Duodenal mucosa (tissue), 2 donors: ENCODE results near the gene ARHGAP30.
"Not testable (repeated sequence)": the region's sequence is repeated elsewhere in the genome, so short reads cannot be mapped to it uniquely, and the experiment has no call there.

Experiments used
- H3K27ac ChIP-seq: one replicate; pipeline ENCODE4 v1.7.0; 2013; ENCODE audit warnings: low read depth, low read length
- H3K27me3 ChIP-seq, 2 donors: one replicate each; pipeline ENCODE4 v1.7.0; 2013; ENCODE audit warnings: low read length in 2 of 2, control low read depth in 1 of 2; ENCODE audit not compliant: insufficient read depth in 2 of 2, control insufficient read depth in 1 of 2
- H3K36me3 ChIP-seq, 2 donors: one replicate each; pipeline ENCODE4 v1.7.0; 2013; ENCODE audit warnings: low read length in 2 of 2, control low read depth in 1 of 2; ENCODE audit not compliant: insufficient read depth in 2 of 2, control insufficient read depth in 1 of 2
- H3K4me1 ChIP-seq, 2 donors: one replicate each; pipeline ENCODE4 v1.7.0; 2013; ENCODE audit warnings: low read length in 2 of 2, control low read depth in 1 of 2; ENCODE audit not compliant: insufficient read depth in 2 of 2, control insufficient read depth in 1 of 2
- H3K4me3 ChIP-seq, 2 donors: one replicate each; pipeline ENCODE4 v1.7.0; 2013; ENCODE audit warnings: low read length in 2 of 2, low read depth in 1 of 2
- H3K9ac ChIP-seq, 2 donors: one replicate each; pipeline ENCODE4 v1.7.0; 2013; ENCODE audit warnings: low read length in 2 of 2, low read depth in 1 of 2
- H3K9me3 ChIP-seq, 2 donors: one replicate each; pipeline ENCODE4 v1.7.0; 2013; ENCODE audit warnings: low read length in 2 of 2, control low read depth in 1 of 2; ENCODE audit not compliant: control insufficient read depth in 1 of 2

ARHGAP30 gene

GRCh38 chr1:161069731-161070270 lies at the start of gene ARHGAP30:
Gene ARHGAP30 (minus strand): TSS chr1:161069891. CDS start chr1:161069624, 267 bp downstream.
- no peaks in the 10 kb centered on the region for H3K36me3 ChIP-seq
- no peaks in the 10 kb centered on the region for H3K27me3 ChIP-seq
- peak within 1 kb of the TSS; percentile 60 to 62 for H3K9ac ChIP-seq
- H3K4me3 ChIP-seq: peak within 1 kb of the TSS; percentile 69 to 70
- H3K4me1 ChIP-seq: peaks cover 0 to 8% of the 10 kb centered on the region in 2 donors
- H3K9me3 ChIP-seq: no peaks in the 10 kb centered on the region
- H3K27ac ChIP-seq: peak within 1 kb of the TSS; percentile 65

- Histone ChIP-seq H3K9me3 (no peaks in the 10 kb centered on the region), H3K4me1 (peaks cover 33 to 60% of the 10 kb centered on the region in 2 donors), H3K36me3 (peaks cover 29 to 39% of the 10 kb centered on the region in 2 donors), H3K9ac (peak within 1 kb of the TSS; percentile 99), H3K27me3 (no peaks in the 10 kb centered on the region), H3K27ac (peak within 1 kb of the TSS; percentile 95), H3K4me3 (peak within 1 kb of the TSS; percentile 92 to 100)
Observed at GRCh38 chr1:161117759-161118581, 48.3 kb upstream of the ARHGAP30 start, which contains the start of the genes NIT1 and PFDN2. Gene NIT1 (plus strand): TSS chr1:161118105. CDS start chr1:161118177, 72 bp downstream. Gene PFDN2 (minus strand): TSS chr1:161118037. CDS start chr1:161118026, 11 bp downstream.

- peaks cover 33 to 64% of the 10 kb centered on the region in 2 donors for H3K4me1 ChIP-seq
- not testable (repeated sequence) for H3K4me3 ChIP-seq, H3K27ac ChIP-seq, H3K27me3 ChIP-seq, H3K9me3 ChIP-seq, H3K9ac ChIP-seq
- H3K36me3 ChIP-seq: peaks cover 9 to 19% of the 10 kb centered on the region in 2 donors
Observed at GRCh38 chr1:161115961-161116360, 46.3 kb upstream of the ARHGAP30 start.

DNA sequence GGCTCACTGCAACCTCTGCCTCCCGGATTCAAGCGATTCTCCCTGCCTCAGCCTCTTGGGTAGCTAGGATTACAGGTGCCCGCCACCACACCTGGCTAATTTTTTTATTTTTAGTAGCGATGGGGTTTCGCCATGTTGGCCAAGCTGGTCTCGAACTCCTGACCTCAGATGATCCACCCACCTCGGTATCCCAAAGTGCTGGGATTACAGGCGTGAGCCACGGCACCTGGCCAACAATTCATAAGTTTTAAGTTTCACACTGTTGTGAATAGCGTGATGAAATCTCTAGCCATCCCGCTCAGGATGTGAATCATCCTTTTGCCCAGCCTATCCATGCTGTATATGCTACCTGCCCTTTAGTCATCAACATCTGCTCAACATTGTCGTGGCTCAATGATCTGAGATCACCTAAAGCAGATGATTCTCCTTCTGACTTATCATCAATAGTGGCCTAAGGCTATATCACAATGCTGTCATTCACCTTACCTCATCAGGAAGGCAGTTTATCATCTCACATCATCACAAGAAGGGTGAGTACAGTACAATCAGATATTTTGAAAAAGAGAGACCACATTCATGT lies 45.5 kb upstream of the ARHGAP30 start:
- H3K27me3 ChIP-seq: no peaks in the 10 kb centered on the region
- no peaks in the 10 kb centered on the region for H3K9me3 ChIP-seq
- H3K4me1 ChIP-seq: peaks cover 28 to 60% of the 10 kb centered on the region in 2 donors
- no peak overlapping the region for H3K9ac ChIP-seq
- H3K4me3 ChIP-seq: no peak overlapping the region
- peaks cover 2 to 11% of the 10 kb centered on the region in 2 donors for H3K36me3 ChIP-seq
- H3K27ac ChIP-seq: no peak overlapping the region

GRCh38 chr1:161114556-161114955 lies 44.9 kb upstream of the ARHGAP30 start:
- Histone ChIP-seq H3K27ac (no peak overlapping the region), H3K27me3 (no peaks in the 10 kb centered on the region), H3K9ac (no peak overlapping the region), H3K4me3 (no peak overlapping the region), H3K4me1 (peaks cover 21 to 53% of the 10 kb centered on the region in 2 donors), H3K36me3 (peaks cover 0 to 14% of the 10 kb centered on the region in 2 donors), H3K9me3 (no peaks in the 10 kb centered on the region)

- H3K27me3 ChIP-seq: no peaks in the 10 kb centered on the region
- H3K27ac ChIP-seq: no peak overlapping the region
- H3K9me3 ChIP-seq: no peaks in the 10 kb centered on the region
- no peak overlapping the region for H3K9ac ChIP-seq
- peaks cover 0 to 21% of the 10 kb centered on the region in 2 donors for H3K36me3 ChIP-seq
- H3K4me1 ChIP-seq: peaks cover 15 to 47% of the 10 kb centered on the region in 2 donors
- no peak overlapping the region for H3K4me3 ChIP-seq
Observed at GRCh38 chr1:161113915-161114314, 44.2 kb upstream of the ARHGAP30 start.

DNA sequence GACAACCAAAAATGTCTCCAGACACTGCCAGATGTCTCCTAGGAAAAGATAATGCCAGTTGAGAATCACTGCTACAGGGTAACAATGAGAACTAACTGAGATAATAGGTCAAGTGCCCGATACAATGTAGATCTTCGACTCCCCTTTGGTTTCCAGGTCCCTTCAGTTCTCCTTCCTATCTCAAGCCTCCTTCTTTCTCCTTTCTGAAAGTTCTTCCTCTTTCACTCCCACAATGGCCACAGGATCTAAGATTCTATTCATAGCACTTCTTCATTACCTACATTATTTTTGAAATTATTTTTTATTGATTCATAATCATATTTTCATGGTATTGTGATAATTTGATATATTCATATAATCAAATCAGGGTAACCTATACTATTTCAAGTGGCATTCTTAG lies 41.8 kb upstream of the ARHGAP30 start:
- Histone ChIP-seq H3K4me3 (no peak overlapping the region), H3K27me3 (no peaks in the 10 kb centered on the region), H3K9me3 (no peaks in the 10 kb centered on the region), H3K27ac (no peak overlapping the region), H3K9ac (no peak overlapping the region), H3K4me1 (peaks cover 9 to 33% of the 10 kb centered on the region in 2 donors), H3K36me3 (peaks cover 0 to 25% of the 10 kb centered on the region in 2 donors)

DNA sequence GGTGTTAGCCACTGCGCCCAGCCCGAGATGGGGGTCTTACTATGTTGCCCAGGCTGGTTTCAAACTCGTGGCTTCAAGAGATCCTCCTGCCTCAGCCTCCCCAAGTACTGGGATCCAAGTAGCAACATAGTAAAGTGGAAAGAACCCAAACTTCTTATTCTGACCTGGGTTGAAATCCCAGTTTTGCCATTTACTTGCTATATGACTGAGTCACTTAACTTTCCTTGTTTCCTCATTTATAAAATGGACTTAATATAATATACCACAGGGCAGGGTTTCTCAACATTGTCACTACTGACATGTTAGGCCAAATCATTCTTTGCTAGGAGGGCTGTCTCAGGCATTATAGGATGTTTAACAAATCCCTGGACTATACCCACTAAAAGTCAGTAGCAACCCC lies 41.4 kb upstream of the ARHGAP30 start:
- no peaks in the 10 kb centered on the region for H3K9me3 ChIP-seq
- no peaks in the 10 kb centered on the region for H3K27me3 ChIP-seq
- H3K4me3 ChIP-seq: no peak overlapping the region
- H3K4me1 ChIP-seq: peaks cover 5 to 29% of the 10 kb centered on the region in 2 donors
- no peak overlapping the region for H3K27ac ChIP-seq
- H3K36me3 ChIP-seq: peaks cover 0 to 25% of the 10 kb centered on the region in 2 donors
- no peak overlapping the region for H3K9ac ChIP-seq

- no peaks in the 10 kb centered on the region for H3K9me3 ChIP-seq
- no peaks in the 10 kb centered on the region for H3K27me3 ChIP-seq
- H3K27ac ChIP-seq: no peak overlapping the region
- no peaks in the 10 kb centered on the region for H3K4me1 ChIP-seq
- H3K9ac ChIP-seq: no peak overlapping the region
- no peak overlapping the region for H3K4me3 ChIP-seq
- peaks cover 7 to 25% of the 10 kb centered on the region in 2 donors for H3K36me3 ChIP-seq
Observed at GRCh38 chr1:161106431-161106830, 36.7 kb upstream of the ARHGAP30 start.

- Histone ChIP-seq H3K27me3 (no peaks in the 10 kb centered on the region), H3K36me3 (peaks cover 16 to 27% of the 10 kb centered on the region in 2 donors), H3K9ac (no peak overlapping the region), H3K4me3 (no peak overlapping the region), H3K4me1 (peaks cover 0 to 22% of the 10 kb centered on the region in 2 donors), H3K9me3 (no peaks in the 10 kb centered on the region), H3K27ac (no peak overlapping the region)
Observed at GRCh38 chr1:161100556-161100955, 30.9 kb upstream of the ARHGAP30 start.
